ENCODE measurements around the gene ZSCAN32. TPM values are rescaled to one million over a fixed set of nuclear protein-coding genes. Genes with fewer than 3 reads are reported as not detected.

ZSCAN32 gene
- total RNA-seq, 2 donors from 2014 or later = 4.0 to 7.3 TPM

GRCh38 chr16:3349175-3349574 lies 51.6 kb downstream of the ZSCAN32 start:
- H3K4me3 ChIP-seq = no peak overlapping the region
- no peaks in the 10 kb centered on the region for H3K27me3 ChIP-seq
- ATAC-seq (no peak), DNase-seq (no peak)
- intact Hi-C loops (cut with DNase I) = no loop called here
- no peaks in the 10 kb centered on the region for H3K9me3 ChIP-seq
- peaks cover 17% of the 10 kb centered on the region for H3K4me1 ChIP-seq
- 57 to 58% methylated on average over 10 to 13 of the region's 13 CpGs for WGBS, 2 donors
- H3K27ac ChIP-seq = no peak overlapping the region
- H3K36me3 ChIP-seq (replicated peaks in 1 of 2; ENCODE audit: insufficient read depth in 1 of 2, low read depth in 2 of 2) = no peaks in the 10 kb centered on the region
- TF ChIP-seq POLR2A (IDR thresholded peaks at IDR 0.05) (no peak), CTCF (IDR thresholded peaks at IDR 0.05) (no peak)

GRCh38 chr16:3348547-3349167 lies 52.1 kb downstream of the ZSCAN32 start:
- intact Hi-C loops (cut with DNase I) = no loop called here
- Histone ChIP-seq H3K36me3 (replicated peaks in 1 of 2; ENCODE audit: insufficient read depth in 1 of 2, low read depth in 2 of 2) (no peaks in the 10 kb centered on the region), H3K9me3 (no peaks in the 10 kb centered on the region), H3K4me1 (peaks cover 17% of the 10 kb centered on the region), H3K27ac (no peak overlapping the region), H3K4me3 (no peak overlapping the region), H3K27me3 (no peaks in the 10 kb centered on the region)
- no peak for ATAC-seq
- DNase-seq = no peak
- TF ChIP-seq CTCF (IDR thresholded peaks at IDR 0.05) = no peak
- no peak for TF ChIP-seq POLR2A (IDR thresholded peaks at IDR 0.05)
- 17 to 18% methylated on average over 4 of the region's 4 CpGs for WGBS, 2 donors

- intact Hi-C loops (cut with DNase I) = no loop called here
- no peaks in the 10 kb centered on the region for H3K27me3 ChIP-seq
- ATAC-seq (no peak), DNase-seq (no peak)
- H3K4me3 ChIP-seq = no peak overlapping the region
- no peak overlapping the region for H3K27ac ChIP-seq
- WGBS, 2 donors = 47 to 71% methylated on average over 10 of the region's 10 CpGs
- H3K36me3 ChIP-seq (replicated peaks in 1 of 2; ENCODE audit: insufficient read depth in 1 of 2, low read depth in 2 of 2) = no peaks in the 10 kb centered on the region
- H3K4me1 ChIP-seq = peaks cover 17% of the 10 kb centered on the region
- no peaks in the 10 kb centered on the region for H3K9me3 ChIP-seq
- TF ChIP-seq POLR2A (IDR thresholded peaks at IDR 0.05) (no peak), CTCF (IDR thresholded peaks at IDR 0.05) (no peak)
Observed at GRCh38 chr16:3347586-3347985, 53.2 kb downstream of the ZSCAN32 start.

- intact Hi-C loops (cut with DNase I) = no loop called here
- 53 to 61% methylated on average over 2 of the region's 2 CpGs for WGBS, 2 donors
- TF ChIP-seq POLR2A (IDR thresholded peaks at IDR 0.05) = no peak
- TF ChIP-seq CTCF (IDR thresholded peaks at IDR 0.05) = no peak
- Histone ChIP-seq H3K27me3 (no peaks in the 10 kb centered on the region), H3K36me3 (replicated peaks in 1 of 2; ENCODE audit: insufficient read depth in 1 of 2, low read depth in 2 of 2) (no peaks in the 10 kb centered on the region), H3K9me3 (no peaks in the 10 kb centered on the region), H3K4me1 (peaks cover 12% of the 10 kb centered on the region), H3K4me3 (no peak overlapping the region), H3K27ac (no peak overlapping the region)
- DNase-seq = no peak
- ATAC-seq = no peak
Observed at GRCh38 chr16:3346041-3346440, 54.8 kb downstream of the ZSCAN32 start.

Other genes with a start within 250 kb of the ZSCAN32 start
- gene OR1F1, start 212.8 kb downstream of the ZSCAN32 start, total RNA-seq = not detected
- 1 to 10 TPM; 2.0 to 7.0 TPM for gene ZNF200, start 165.8 kb downstream of the ZSCAN32 start, total RNA-seq
- under 1 TPM; 0.78 to 0.99 TPM for gene MEFV, start 144.4 kb downstream of the ZSCAN32 start, total RNA-seq
- 10 to 100 TPM; 19.8 to 31.1 TPM for gene ZNF263, start 117.5 kb downstream of the ZSCAN32 start, total RNA-seq
- gene TIGD7, start 95.6 kb downstream of the ZSCAN32 start, total RNA-seq = 1 to 10 TPM; 2.6 to 4.6 TPM
- gene ZNF75A, start 95.5 kb downstream of the ZSCAN32 start, total RNA-seq = 10 to 100 TPM; 12.9 to 15.3 TPM
- gene OR2C1, start 45.1 kb downstream of the ZSCAN32 start, total RNA-seq = not detected
- gene ZNF174, start 211 bp upstream of the ZSCAN32 start, total RNA-seq = 10 to 100 TPM in 1 of 2 donors, 1 to 10 TPM in 1; 4.9 to 13.0 TPM
- gene ZNF597, start 42.5 kb upstream of the ZSCAN32 start, total RNA-seq = 1 to 10 TPM; 1.3 to 2.3 TPM
- gene NAA60, start 42.7 kb upstream of the ZSCAN32 start, total RNA-seq = 10 to 100 TPM; 28.3 to 36.3 TPM
- not detected for gene C16orf90, start 94.5 kb upstream of the ZSCAN32 start, total RNA-seq
- gene CLUAP1, start 100.0 kb upstream of the ZSCAN32 start, total RNA-seq = 10 to 100 TPM in 1 of 2 donors, 1 to 10 TPM in 1; 7.8 to 20.1 TPM
- gene NLRC3, start 176.4 kb upstream of the ZSCAN32 start, total RNA-seq = 1 to 10 TPM in 1 of 2 donors, under 1 TPM in 1; 0.78 to 1.3 TPM
- gene SLX4, start 210.6 kb upstream of the ZSCAN32 start, total RNA-seq = 1 to 10 TPM; 3.6 to 4.2 TPM